ENCODE measurements around the gene CDC42EP4.
"Not testable (repeated sequence)": the region's sequence is repeated elsewhere in the genome, so short reads cannot be mapped to it uniquely, and the experiment has no call there.

The CDC42EP4 gene

DNA sequence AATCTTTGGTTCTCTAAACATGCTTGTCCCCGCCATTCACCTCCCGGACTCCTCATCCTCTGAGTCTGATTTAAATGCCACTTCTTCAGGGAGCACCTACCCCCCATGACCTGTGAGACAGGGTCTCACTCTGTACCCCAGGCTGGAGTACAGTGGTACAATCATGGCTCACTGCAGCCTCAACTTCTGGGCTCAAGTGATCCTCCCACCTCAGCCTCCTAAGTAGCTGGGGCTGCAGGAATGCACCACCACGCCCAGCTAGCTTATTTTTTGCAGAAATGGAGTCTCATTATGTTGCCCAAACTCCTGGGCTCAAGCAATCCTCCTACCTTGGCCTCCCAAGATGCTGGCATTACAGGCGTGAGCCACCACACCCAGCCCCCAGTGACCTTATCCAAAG is 37.3 kb downstream of the CDC42EP4 start:
- no peak for DNase-seq

DNA sequence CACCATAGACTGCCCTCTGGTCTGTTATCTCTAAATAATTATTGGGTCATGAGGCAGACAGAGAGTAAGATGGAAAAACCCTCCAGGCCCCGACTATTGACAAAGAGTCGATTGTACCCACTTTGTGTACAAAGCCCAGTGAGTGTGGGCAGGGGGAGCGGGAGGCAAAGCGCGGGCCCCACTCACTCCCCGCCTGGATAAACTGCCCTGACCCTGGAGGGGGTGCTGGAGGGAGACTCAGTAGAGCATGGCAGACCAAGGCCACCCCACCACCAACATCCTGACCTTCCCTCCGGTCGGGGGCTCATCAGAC is 38.9 kb downstream of the CDC42EP4 start:
- DNase-seq = no peak

- DNase-seq = no peak
These were observed 40.7 kb downstream of the CDC42EP4 start for GRCh38 chr17:73271072-73271471.

DNA sequence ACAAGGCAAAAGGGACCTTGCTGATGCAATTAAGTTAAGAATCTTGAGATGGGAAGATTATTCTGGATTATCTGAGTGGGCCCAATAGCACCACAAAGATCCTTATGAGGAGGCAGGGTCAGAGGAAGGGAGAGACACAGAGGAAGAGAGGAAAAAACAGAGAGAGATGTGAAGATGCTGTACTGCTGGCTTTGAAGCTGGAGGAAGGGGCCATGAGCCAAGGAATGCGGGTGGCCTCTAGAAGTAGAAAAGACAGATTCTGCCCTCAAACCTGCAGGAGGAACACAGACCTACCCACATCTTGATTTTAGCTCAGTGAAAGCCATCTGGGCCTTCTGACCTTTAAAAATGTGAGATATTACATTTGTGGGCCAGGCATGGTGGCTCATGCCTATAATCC is 42.0 kb downstream of the CDC42EP4 start:
- DNase-seq = no peak

DNA sequence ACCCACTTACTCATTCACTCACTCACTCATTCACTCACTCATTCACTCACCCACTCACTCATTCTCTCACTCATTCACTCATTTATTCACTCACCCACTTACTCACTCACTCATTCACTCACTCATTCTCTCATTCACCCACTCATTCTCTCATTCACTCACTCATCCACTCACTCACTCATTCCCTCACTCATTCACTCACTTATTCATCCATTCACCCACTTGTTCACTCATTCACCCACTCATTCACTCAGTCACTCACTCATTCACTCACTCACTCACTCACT is 42.5 kb downstream of the CDC42EP4 start:
- DNase-seq = no peak

- DNase-seq = no peak
These were observed 43.0 kb downstream of the CDC42EP4 start for GRCh38 chr17:73268582-73269328.

- no peak for DNase-seq
These were observed 43.9 kb downstream of the CDC42EP4 start for GRCh38 chr17:73267648-73268537.

DNA sequence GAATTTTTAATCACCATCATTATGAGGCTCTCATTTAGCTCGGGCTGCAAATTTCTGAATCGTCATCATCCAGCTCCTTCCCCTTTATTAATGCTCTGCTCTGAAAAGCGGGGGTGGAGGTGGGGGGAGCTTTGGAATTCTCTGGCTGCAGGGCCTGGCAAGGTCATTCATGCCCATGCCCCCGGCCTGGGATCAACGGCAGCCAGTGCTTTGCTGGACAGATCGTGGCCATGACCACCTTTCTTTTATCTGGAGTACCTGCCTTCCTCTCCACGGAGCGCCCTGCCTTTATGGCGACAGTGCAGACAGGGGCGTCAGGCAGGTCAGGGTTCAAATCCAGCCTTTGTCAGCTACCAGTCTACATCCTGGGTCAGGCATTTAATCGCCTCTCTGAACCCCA is 45.0 kb downstream of the CDC42EP4 start:
- DNase-seq = no peak

GRCh38 chr17:73265646-73266640 is 45.9 kb downstream of the CDC42EP4 start:
- DNase-seq = no peak

DNA sequence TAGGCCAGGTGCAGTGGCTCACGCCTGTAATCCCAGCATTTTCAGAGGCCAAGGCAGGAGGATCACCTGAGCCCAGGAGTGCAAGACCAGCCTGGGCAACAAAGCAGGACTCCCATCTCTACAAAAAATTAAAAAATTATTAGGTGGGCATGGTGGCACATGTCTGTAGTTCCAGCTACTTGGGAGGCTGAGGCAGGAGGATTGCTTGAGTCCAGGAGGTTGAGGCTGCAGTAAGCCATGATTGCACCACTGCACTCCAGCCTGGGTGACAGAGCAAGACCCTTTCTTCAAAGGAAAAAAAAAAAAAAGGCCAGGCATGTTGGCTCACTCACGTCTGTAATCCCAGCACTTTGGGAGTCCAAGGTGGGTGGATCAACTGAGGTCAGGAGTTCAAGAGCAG is 47.4 kb downstream of the CDC42EP4 start:
- not testable (repeated sequence) for DNase-seq

- no peak for DNase-seq
These were observed 48.8 kb downstream of the CDC42EP4 start for GRCh38 chr17:73262676-73263642.

DNA sequence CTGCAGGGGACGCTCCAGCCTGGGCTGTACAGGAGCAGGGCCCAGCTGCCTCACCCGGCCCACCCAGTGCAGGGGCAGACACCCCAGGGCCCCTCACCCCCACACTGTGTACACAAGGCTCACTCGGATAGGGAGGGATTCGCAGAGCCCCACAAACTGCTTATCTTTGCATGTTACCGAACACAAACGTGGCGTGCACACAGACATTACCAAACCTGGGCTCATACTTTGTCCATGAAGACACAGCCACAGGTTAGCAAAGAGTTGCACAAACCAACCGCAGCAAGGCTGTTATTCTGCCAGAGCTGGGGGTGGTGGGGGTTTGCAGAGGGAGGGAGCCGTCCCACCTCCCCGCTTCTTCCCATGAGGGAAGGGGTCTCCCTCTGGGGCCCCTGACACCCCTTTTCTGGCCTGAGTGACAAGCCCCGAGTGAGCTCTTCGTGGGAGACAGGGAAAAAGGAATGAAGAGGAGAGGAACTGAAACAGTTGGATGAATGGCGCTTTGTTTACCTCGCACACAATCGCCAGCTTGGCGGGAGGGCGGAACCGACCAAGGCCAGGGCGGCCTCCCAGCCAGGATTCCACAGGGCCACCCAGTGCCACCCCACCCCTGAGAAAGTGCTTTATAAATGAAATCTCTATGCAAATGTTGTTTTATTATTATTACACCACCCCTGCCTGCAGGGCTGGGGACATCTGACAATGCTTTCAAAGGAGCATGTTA is 49.7 kb downstream of the CDC42EP4 start:
- no peak for DNase-seq

- no peak for DNase-seq
These were observed 50.2 kb downstream of the CDC42EP4 start, which contains the start of gene CPSF4L for GRCh38 chr17:73261617-73261951. TSS of gene CPSF4L (minus strand) at chr17:73261880. CDS start at chr17:73261818, 62 bp downstream.

- no peak for DNase-seq
These were observed 54.3 kb downstream of the CDC42EP4 start for GRCh38 chr17:73257516-73257915.

DNA sequence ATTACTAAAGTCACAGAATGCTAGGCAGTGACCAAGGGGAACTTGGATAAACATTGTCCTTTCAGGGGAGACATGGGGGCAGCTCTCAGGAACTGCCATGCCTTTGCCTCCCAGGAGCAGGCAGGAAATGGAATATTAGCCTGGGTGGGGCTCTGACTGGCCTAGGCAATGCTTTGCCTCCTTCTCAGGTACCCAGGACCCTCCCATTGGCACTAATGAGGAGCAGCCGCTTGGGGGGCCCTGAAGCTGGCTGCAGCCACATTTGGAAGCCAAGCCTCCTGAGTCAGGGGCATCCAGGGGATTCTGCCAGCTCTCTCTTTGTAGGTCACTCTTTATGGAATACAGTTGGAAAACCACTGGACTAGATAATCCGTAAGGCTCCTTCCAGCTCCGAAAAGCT is 55.6 kb downstream of the CDC42EP4 start:
- no peak for DNase-seq

DNA sequence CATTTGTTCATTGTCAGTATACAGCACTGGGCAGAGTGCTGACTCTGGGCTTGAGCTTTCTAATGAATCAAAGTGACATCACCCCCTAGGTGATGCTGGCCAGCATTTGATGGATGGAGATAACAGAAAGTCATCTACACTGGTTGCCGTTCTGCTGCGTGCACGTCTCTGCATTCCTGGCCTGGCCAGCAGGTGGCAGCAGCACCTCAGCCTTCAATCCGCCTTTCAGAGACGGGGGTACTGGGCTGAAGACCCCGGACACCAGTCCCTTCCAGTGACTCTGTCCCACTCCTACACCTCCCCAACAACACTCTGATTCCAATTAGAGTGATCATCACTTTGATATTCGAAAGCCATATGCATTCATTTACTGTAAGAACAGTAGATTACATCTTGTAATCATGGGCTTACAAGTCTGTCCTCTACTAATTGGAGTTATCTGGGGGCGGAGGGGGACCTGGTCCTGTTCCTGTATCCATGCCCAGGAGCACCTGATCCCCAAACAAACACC is 56.1 kb downstream of the CDC42EP4 start:
- no peak for DNase-seq

DNA sequence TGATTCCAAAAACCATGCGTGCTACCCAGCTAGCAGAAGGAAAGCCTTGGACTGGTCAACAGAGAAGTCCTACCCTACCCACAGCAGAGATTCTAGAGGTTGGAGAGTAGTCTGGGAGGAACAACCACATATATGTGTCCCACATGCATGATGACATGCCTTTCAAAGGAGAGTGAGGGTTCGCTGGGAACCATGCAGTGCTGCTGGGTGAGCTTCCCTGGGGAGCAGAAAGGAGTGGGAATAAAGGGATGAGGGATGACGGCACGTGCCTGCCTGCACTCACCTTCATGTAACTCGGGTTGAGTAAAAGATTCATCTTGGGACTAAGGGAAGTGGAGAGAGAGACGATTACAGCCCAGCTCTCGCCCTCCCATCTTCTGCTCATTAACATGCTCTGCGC is 59.9 kb downstream of the CDC42EP4 start:
- DNase-seq = no peak

- DNase-seq = no peak
These were observed 60.8 kb downstream of the CDC42EP4 start for GRCh38 chr17:73250851-73251640.

GRCh38 chr17:73249700-73250099 is 62.1 kb downstream of the CDC42EP4 start:
- DNase-seq = no peak

DNA sequence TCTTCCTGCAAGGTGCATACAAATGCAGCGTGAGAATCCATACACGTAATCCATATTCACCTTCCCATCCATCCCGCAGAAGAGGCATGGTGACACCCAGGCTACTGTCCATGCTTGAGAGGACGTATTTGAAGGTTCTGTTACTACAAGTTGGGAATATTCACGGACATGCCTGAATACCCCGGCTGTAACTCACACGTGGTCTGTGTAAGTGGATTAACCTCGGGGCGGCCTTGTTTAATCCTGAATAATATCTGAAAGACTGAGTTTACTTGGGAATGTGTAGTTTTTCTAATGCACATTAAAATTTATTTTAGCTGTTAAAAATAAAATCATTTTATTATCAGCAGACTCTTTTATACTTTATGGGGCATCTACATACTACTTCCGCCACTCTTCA is 63.3 kb downstream of the CDC42EP4 start:
- no peak for DNase-seq

All from NCI-H2107 (cell line).